H1 (cell line): Measurements from ENCODE around the gene PTMS. TPM values are rescaled to one million over a fixed set of nuclear protein-coding genes. Genes with fewer than 3 reads are reported as not detected.

ENCODE experiments used
- CTCF ChIA-PET: fragments of 300-600 bp; sonication (Branson Sonifier 250); formaldehyde crosslinking; loops from one replicate; lab custom pipeline; 2021; ENCODE audit not compliant: partially characterized antibody; lab: Charles Lee
- POLR2A ChIA-PET: fragments of 300-600 bp; sonication (Branson Sonifier 250); formaldehyde crosslinking; loops from one replicate; lab custom pipeline; 2021; ENCODE audit warnings: inconsistent platforms; ENCODE audit not compliant: partially characterized antibody; lab: Charles Lee
- DNase-seq, 2 experiments: peaks; one replicate each; pipeline versions ENCODE4 v3.0.0 to v3.0.0-alpha.2; 2010 to 2022; ENCODE audit warnings: low spot score in 2 of 2, low read depth in 1 of 2, mixed read lengths in 1 of 2
- FAIRE-seq: peaks from 2 replicates; lab custom pipeline; 2011; peaks lifted over from hg19 to GRCh38; lab: Jason Lieb, UNC
- H2AFZ ChIP-seq: 2 replicates; pipeline ENCODE4 v1.8.1; 2012; ENCODE audit warnings: low read length, inconsistent platforms
- H2AK5ac ChIP-seq: 2 replicates; pipeline ENCODE4 v1.6.1; 2013; ENCODE audit warnings: low read depth, low read length
- H2BK120ac ChIP-seq: replicated peaks from 2 replicates; pipeline ENCODE3; 2013; ENCODE audit warnings: low read depth, low read length, inconsistent platforms
- H2BK12ac ChIP-seq: 2 replicates; pipeline ENCODE4 v1.6.1; 2013; ENCODE audit warnings: low read depth, low read length
- H2BK15ac ChIP-seq: 2 replicates; pipeline ENCODE4 v1.6.1; 2013; ENCODE audit warnings: low read length
- H2BK20ac ChIP-seq: 2 replicates; pipeline ENCODE4 v1.6.1; 2013; ENCODE audit warnings: low read length
- H2BK5ac ChIP-seq: 2 replicates; pipeline ENCODE4 v1.6.1; 2013; ENCODE audit warnings: low read depth, low read length
- H3K14ac ChIP-seq: 2 replicates; pipeline ENCODE4 v1.6.1; 2013; ENCODE audit warnings: inconsistent platforms; ENCODE audit not compliant: insufficient read length
- H3K18ac ChIP-seq: 2 replicates; pipeline ENCODE4 v1.6.1; 2013; ENCODE audit warnings: low read length; ENCODE audit errors: extremely low read depth
- H3K23ac ChIP-seq: 2 replicates; pipeline ENCODE4 v1.6.1; 2013; ENCODE audit warnings: inconsistent platforms; ENCODE audit not compliant: insufficient read length
- H3K23me2 ChIP-seq: 2 replicates; pipeline ENCODE4 v1.6.1; 2013; ENCODE audit warnings: low read depth, low read length
- H3K27ac ChIP-seq: 2 replicates; pipeline ENCODE4 v1.6.1; 2011; ENCODE audit warnings: low read depth, low read length, inconsistent platforms
- H3K27me3 ChIP-seq, 4 experiments: replicated peaks in 1 of 4; 1 replicate in 1 of 4; 2 replicates in 3 of 4; pipeline versions ENCODE4 v1.6.1 to v1.8.1; 2011 to 2013; ENCODE audit warnings: low read length in 3 of 4, mild to moderate bottlenecking in 3 of 4, inconsistent platforms in 2 of 4, mixed read lengths in 2 of 4, moderate library complexity in 1 of 4; ENCODE audit not compliant: control insufficient read depth in 3 of 4, insufficient read depth in 3 of 4; ENCODE audit errors: extremely low read depth in 1 of 4
- H3K36me3 ChIP-seq, 4 experiments: 2 replicates each; pipeline versions ENCODE4 v1.6.1 to v1.8.1; 2011 to 2013; ENCODE audit warnings: mild to moderate bottlenecking in 4 of 4, low read length in 3 of 4, moderate library complexity in 2 of 4, control low read depth in 1 of 4, inconsistent platforms in 1 of 4; ENCODE audit not compliant: insufficient read depth in 4 of 4, control insufficient read depth in 2 of 4
- H3K4ac ChIP-seq: replicated peaks from 2 replicates; pipeline ENCODE3; 2013; ENCODE audit warnings: low read length, low read depth, mixed read lengths, inconsistent platforms; ENCODE audit not compliant: insufficient read length
- H3K4me1 ChIP-seq, 4 experiments: replicated peaks in 1 of 4; 1 replicate in 1 of 4; 2 replicates in 3 of 4; pipeline versions ENCODE4 v1.6.1 to v1.8.1; 2011 to 2013; ENCODE audit warnings: low read length in 3 of 4, inconsistent platforms in 2 of 4, mixed read lengths in 1 of 4; ENCODE audit not compliant: insufficient read depth in 4 of 4, control insufficient read depth in 3 of 4
- H3K4me2 ChIP-seq, 2 experiments: 2 replicates each; pipeline versions ENCODE4 v1.6.1 to v1.8.1; 2011 to 2013; ENCODE audit warnings: low read depth in 2 of 2, low read length in 2 of 2, control low read depth in 1 of 2, inconsistent platforms in 1 of 2, mild to moderate bottlenecking in 1 of 2; ENCODE audit not compliant: insufficient read depth in 1 of 2
- H3K4me3 ChIP-seq, 4 experiments: fragments of 200-600, 300-600 bp in 1 of 4; sonication (generic), shearing (Covaris generic), sonication (Bioruptor Twin) in 1 of 4; 2 replicates each; pipeline versions ENCODE4 v1.5.1 to v1.8.1; 2011 to 2016; ENCODE audit warnings: low read length in 4 of 4, low read depth in 3 of 4, control low read depth in 2 of 4, inconsistent platforms in 2 of 4, mild to moderate bottlenecking in 2 of 4, mixed read lengths in 1 of 4, moderate library complexity in 1 of 4; ENCODE audit not compliant: insufficient read depth in 2 of 4; ENCODE audit errors: extremely low read depth in 1 of 4
- H3K56ac ChIP-seq: replicated peaks from 2 replicates; pipeline ENCODE3; 2013; ENCODE audit warnings: low read depth, mild to moderate bottlenecking, mixed read lengths, low read length, inconsistent platforms; ENCODE audit not compliant: insufficient read length
- H3K79me1 ChIP-seq: 2 replicates; pipeline ENCODE4 v1.6.1; 2013; ENCODE audit warnings: low read depth, low read length, control low read depth
- H3K79me2 ChIP-seq, 2 experiments: 2 replicates each; pipeline versions ENCODE4 v1.6.1 to v1.8.1; 2012 to 2013; ENCODE audit warnings: low read length in 2 of 2, mild to moderate bottlenecking in 2 of 2, inconsistent platforms in 1 of 2; ENCODE audit not compliant: insufficient read depth in 2 of 2, control insufficient read depth in 1 of 2
- H3K9ac ChIP-seq, 4 experiments: replicated peaks in 1 of 4; 1 replicate in 1 of 4; 2 replicates in 3 of 4; pipeline versions ENCODE4 v1.6.1 to v1.8.1; 2011 to 2013; ENCODE audit warnings: low read depth in 3 of 4, low read length in 3 of 4, control low read depth in 2 of 4, mild to moderate bottlenecking in 2 of 4, moderate library complexity in 2 of 4, inconsistent platforms in 1 of 4; ENCODE audit errors: extremely low read depth in 1 of 4
- H3K9me3 ChIP-seq, 2 experiments: 2 replicates each; pipeline versions ENCODE4 v1.6.1 to v1.8.1; 2012 to 2013; ENCODE audit warnings: mild to moderate bottlenecking in 2 of 2, moderate library complexity in 2 of 2, control low read depth in 1 of 2, inconsistent platforms in 1 of 2, low read depth in 1 of 2, low read length in 1 of 2, mixed read lengths in 1 of 2; ENCODE audit not compliant: insufficient read depth in 2 of 2
- H4K20me1 ChIP-seq, 2 experiments: replicated peaks in 1 of 2; 2 replicates each; pipeline versions ENCODE3 to v1.8.1; 2011 to 2013; ENCODE audit warnings: inconsistent platforms in 2 of 2, low read length in 2 of 2, mild to moderate bottlenecking in 1 of 2; ENCODE audit not compliant: insufficient read depth in 2 of 2, control insufficient read depth in 1 of 2
- H4K5ac ChIP-seq: 2 replicates; pipeline ENCODE4 v1.6.1; 2013; ENCODE audit warnings: low read length, low read depth, mixed read lengths, inconsistent platforms; ENCODE audit not compliant: insufficient read length
- H4K8ac ChIP-seq: 2 replicates; pipeline ENCODE4 v1.8.0; 2013; ENCODE audit warnings: mild to moderate bottlenecking, moderate library complexity, low read length, inconsistent platforms; ENCODE audit not compliant: insufficient read depth; ENCODE audit errors: extremely low read depth
- H4K91ac ChIP-seq: replicated peaks from 2 replicates; pipeline ENCODE3; 2013; ENCODE audit warnings: low read length, mixed read lengths, inconsistent platforms; ENCODE audit not compliant: insufficient read length
- BCL11A ChIP-seq, 2 experiments: IDR thresholded peaks; one replicate each; pipeline ENCODE4 v1.6.1; 2011; ENCODE audit warnings: low read depth in 2 of 2, low read length in 2 of 2, mild to moderate bottlenecking in 2 of 2
- E2F6 ChIP-seq: IDR thresholded peaks from 2 replicates; pipeline ENCODE4 v1.6.1; 2012; ENCODE audit warnings: inconsistent platforms
- EP300 ChIP-seq, 2 experiments: IDR thresholded peaks; 1 replicate in 1 of 2; 2 replicates in 1 of 2; pipeline ENCODE4 v1.6.1; 2011 to 2012; ENCODE audit warnings: low read depth in 2 of 2, low read length in 2 of 2, mild to moderate bottlenecking in 2 of 2, borderline replicate concordance in 1 of 2, inconsistent platforms in 1 of 2, moderate library complexity in 1 of 2
- HDAC2 ChIP-seq, 2 experiments: fragments of 300-600 bp in 1 of 2; sonication (generic) in 1 of 2; IDR thresholded peaks; 2 replicates each; pipeline ENCODE4 v1.6.1; 2011 to 2012; ENCODE audit warnings: low read depth in 2 of 2, low read length in 2 of 2, mild to moderate bottlenecking in 2 of 2, moderate library complexity in 2 of 2, borderline replicate concordance in 1 of 2, inconsistent platforms in 1 of 2
- JUN ChIP-seq: IDR thresholded peaks from 2 replicates; pipeline ENCODE4 v1.6.1; 2011; ENCODE audit warnings: low read depth, mild to moderate bottlenecking, improper control_type of control experiment, low read length
- KDM1A ChIP-seq: fragments of 200-600, 300-600 bp; sonication (generic); IDR thresholded peaks from 2 replicates; pipeline ENCODE4 v1.7.1; 2016; ENCODE audit warnings: mild to moderate bottlenecking, low read length, borderline replicate concordance
- POLR2AphosphoS5 ChIP-seq: IDR thresholded peaks from 2 replicates; pipeline ENCODE4 v1.6.1; 2011; ENCODE audit warnings: low read depth, low read length
- RBBP5 ChIP-seq: IDR thresholded peaks from 2 replicates; pipeline ENCODE4 v1.7.1; 2012; ENCODE audit warnings: low read depth, mild to moderate bottlenecking, inconsistent platforms, low read length, moderate library complexity, borderline replicate concordance
- RNF2 ChIP-seq: fragments of 200-900, 300-1000 bp; sonication (generic); IDR thresholded peaks from 2 replicates; pipeline ENCODE4 v1.7.1; 2016; ENCODE audit warnings: borderline replicate concordance, low read depth, mild to moderate bottlenecking, antibody characterized with exemption, low read length; ENCODE audit not compliant: poor library complexity, severe bottlenecking; ENCODE audit errors: missing control alignments
- SIX5 ChIP-seq: IDR thresholded peaks from 2 replicates; pipeline ENCODE4 v1.6.1; 2011; ENCODE audit warnings: mild to moderate bottlenecking, low read depth, low read length
- SP1 ChIP-seq: IDR thresholded peaks from 2 replicates; pipeline ENCODE4 v1.6.1; 2011; ENCODE audit warnings: low read depth, low read length
- SRF ChIP-seq: IDR thresholded peaks from 2 replicates; pipeline ENCODE4 v1.6.1; 2011; ENCODE audit warnings: mild to moderate bottlenecking, low read depth, low read length, moderate library complexity
- WGBS, 2 experiments: shearing (Covaris generic) in 1 of 2; methylation state at CpG; one replicate each; pipeline versions ENCODE4 v1.1.6 to v1.1.7; 2013 to 2015; ENCODE audit warnings: low lambda C conversion rate in 2 of 2, mixed read lengths in 2 of 2, inconsistent platforms in 1 of 2, low coverage in 1 of 2, missing lambda C conversion rate in 1 of 2; ENCODE audit not compliant: insufficient replicate concordance in 2 of 2, insufficient coverage in 1 of 2, insufficient read length in 1 of 2; ENCODE audit errors: extremely low coverage in 1 of 2, missing lambda C conversion rate in 1 of 2; 5-methylcytosine and 5-hydroxymethylcytosine counted together
- polyA plus RNA-seq, 7 experiments: library from polyadenylated mRNA; depleted of rRNA in 3 of 7; stranded (reverse) in 5 of 7; unstranded in 2 of 7; fragments of >200 nt in 5 of 7; fragments of 200-250 nt in 2 of 7; gene quantifications; 1 replicate in 5 of 7; 2 replicates in 1 of 7; 4 replicates in 1 of 7; pipeline versions ENCODE4 v1.2.1 to v1.2.3, GENCODE V29; 2011 to 2013; ENCODE audit warnings: missing spikeins in 2 of 7, mixed read lengths in 2 of 7
- total RNA-seq: library from RNA; stranded (reverse); fragmentation: NEBNext Ultra II Directional; extraction: Animal tissue kit (Norgen Biotek cat#: 25700); gene quantifications from 2 replicates; pipeline ENCODE4 v1.2.1, GENCODE V29; 2021

The PTMS gene
- total and polyA plus RNA-seq, 2 of the 8 experiments (the other 6 are each of a cell fraction or from before 2014, with no cell fraction given) = 444 to 553 TPM

GRCh38 chr12:6747216-6747615 lies 18.9 kb upstream of the PTMS start:
- FAIRE-seq (no peak), DNase-seq (no peak)
- Histone ChIP-seq H3K4ac (no peak overlapping the region), H3K4me1 (peaks cover 0 to 4% (median 2%) of the 10 kb centered on the region in 4 experiments; a peak in 3 of 7 replicates), H4K8ac (no peak overlapping the region), H3K79me2 (peaks cover 0 to 11% of the 10 kb centered on the region in 2 experiments; a peak in 2 of 4 replicates), H3K23me2 (peaks cover 4% of the 10 kb centered on the region), H3K27ac (no peak overlapping the region), H3K9me3 (no peaks in the 10 kb centered on the region; a peak in 1 of 4 replicates), H2BK12ac (no peak overlapping the region), H2AFZ (no peak overlapping the region), H3K36me3 (peaks cover 28 to 64% (median 50%) of the 10 kb centered on the region in 4 experiments), H3K9ac (no peak overlapping the region), H2BK15ac (no peak overlapping the region), H2AK5ac (no peak overlapping the region), H3K79me1 (peaks cover 5% of the 10 kb centered on the region; the same call in 1 of the 2 replicates), H3K4me3 (no peak overlapping the region), H3K18ac (no peak overlapping the region), H2BK120ac (no peak overlapping the region), H2BK5ac (no peak overlapping the region), H3K4me2 (no peak overlapping the region), H4K91ac (no peak overlapping the region), H3K27me3 (no peaks in the 10 kb centered on the region), H3K14ac (no peak overlapping the region), H2BK20ac (no peak overlapping the region), H3K23ac (no peak overlapping the region), H3K56ac (no peak overlapping the region), H4K5ac (no peak overlapping the region), H4K20me1 (peaks cover 2 to 11% of the 10 kb centered on the region in 2 experiments)
- ChIA-PET CTCF (interaction anchor here (0.7 to 2.3 kb wide), 7 partner anchors 17 to 86 kb away, joined by 3 to 9 read pairs (median 3); no protein-coding TSS in a partner anchor), POLR2A (interaction anchor here (0.7 to 1.8 kb wide), 8 partner anchors 14 to 92 kb away, joined by 3 to 5 read pairs (median 4); no protein-coding TSS in a partner anchor)
- WGBS, 2 experiments = 77% methylated on average over 4 of the region's 4 CpGs; no CpG with 5 or more reads in 1 of the 2 experiments
- TF ChIP-seq EP300 (IDR thresholded peaks at IDR 0.05; ENCODE audit: borderline replicate concordance in 1 of 2, low read depth in 2 of 2, low read length in 2 of 2) (no peak), HDAC2 (IDR thresholded peaks at IDR 0.05; ENCODE audit: borderline replicate concordance in 1 of 2, low read depth in 2 of 2, low read length in 2 of 2) (no peak), BCL11A (IDR thresholded peaks at IDR 0.05; ENCODE audit: low read depth in 2 of 2, low read length in 2 of 2) (no peak), RBBP5 (no peak), POLR2AphosphoS5 (no peak), SRF (no peak), SP1 (no peak), KDM1A (no peak), E2F6 (no peak), JUN (no peak), RNF2 (no peak), SIX5 (no peak)
